Measurements from ENCODE around the gene IL23A. TPM values are rescaled to one million over a fixed set of nuclear protein-coding genes. Genes with fewer than 3 reads are reported as not detected.

The IL23A gene
- total and polyA plus RNA-seq, 2 of the 13 experiments (the other 11 are each of a cell fraction or from before 2014, with no cell fraction given): 0.33 to 0.35 TPM

DNA sequence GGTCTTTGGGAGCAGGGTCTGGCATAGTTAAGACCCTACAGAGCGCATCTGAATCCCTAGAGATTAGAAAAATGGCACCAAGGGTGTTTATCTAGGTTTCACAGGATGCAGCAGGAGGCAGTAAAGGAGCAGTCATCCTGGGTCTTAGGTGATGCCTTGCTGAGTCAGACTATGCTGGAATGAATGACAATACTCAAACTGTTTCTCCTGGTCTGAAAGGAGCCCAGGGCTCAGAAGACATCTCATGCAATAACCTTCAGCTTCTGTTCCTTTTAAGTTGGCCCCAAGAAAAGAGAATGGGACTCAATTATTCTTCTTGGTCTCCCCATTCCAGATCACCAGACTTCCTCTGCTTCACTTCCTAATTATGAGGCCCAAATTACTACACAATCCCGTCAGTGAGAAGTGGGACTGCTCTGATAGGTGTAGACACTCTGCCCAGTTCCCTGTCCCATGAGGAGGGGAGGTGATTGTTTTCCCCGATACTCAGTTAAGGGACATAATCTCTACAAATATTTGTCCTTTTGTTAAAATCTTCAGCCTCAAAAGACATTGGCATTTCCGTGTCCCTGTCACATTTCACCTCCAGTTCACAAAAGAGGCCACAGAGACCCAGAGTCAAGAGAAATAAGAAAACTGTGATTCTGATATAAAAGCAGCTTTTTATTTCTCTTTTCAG is 38.8 kb downstream of the IL23A start:
- ATAC-seq (peak; percentile 77), FAIRE-seq (peak; percentile 26), DNase-seq (ENCODE audit: low spot score) (no peak)
- CTCF ChIA-PET (ENCODE audit: low intra/inter-chr PET ratio, low total read pairs): no interaction called here
- Histone ChIP-seq H3K9ac (ENCODE audit: insufficient read depth, low read depth, low read length) (no peak overlapping the region), H4K20me1 (ENCODE audit: insufficient read depth, low read length) (no peaks in the 10 kb centered on the region), H3K27ac (ENCODE audit: extremely low read length, insufficient read depth, low read length) (no peak overlapping the region), H3K4me1 (ENCODE audit: insufficient read depth, low read length) (peaks cover 45% of the 10 kb centered on the region), H3K79me2 (ENCODE audit: insufficient read depth, low read length) (no peaks in the 10 kb centered on the region), H3K36me3 (replicated peaks in 1 of 2; ENCODE audit: control insufficient read depth in 1 of 2, insufficient read depth in 2 of 2, low read length in 2 of 2) (no peaks in the 10 kb centered on the region), H3K27me3 (ENCODE audit: control insufficient read depth in 1 of 2, insufficient read depth in 2 of 2, low read length in 2 of 2) (peaks cover 0 to 7% of the 10 kb centered on the region in 2 experiments; a peak in 1 of 5 replicates), H3K4me2 (ENCODE audit: low read depth, low read length) (peak overlapping the region; percentile 46), H3K9me3 (ENCODE audit: low read length) (no peaks in the 10 kb centered on the region), H3K4me3 (replicated peaks in 1 of 3; ENCODE audit: insufficient read depth in 1 of 3, low read depth in 2 of 3, low read length in 3 of 3) (peak overlapping the region in 2 of 3 experiments; percentile 5 to 18; a peak in 2 of 6 replicates), H2AFZ (ENCODE audit: low read length) (peak overlapping the region; percentile 38)
- no TSS peak for BruUV-seq (replicated peaks)
- in situ Hi-C loops (cut with HindIII; ENCODE audit: extremely low pct_ligation_motif_present, low pct_unique_long_range_greater_than_20kb) (no loop called here), intact Hi-C loops (cut with micrococcal nuclease; ENCODE audit: unreplicated experiment) (no loop called here)
- POLR2A ChIA-PET: interaction anchor here (1.2 kb wide), 1 partner anchor 44 kb away, joined by 3 read pairs; the partner anchor contains the start of gene PAN2
- 8% methylated on average over 4 of the region's 4 CpGs for WGBS (ENCODE audit: low lambda C conversion rate)
- no peak for TF ChIP-seq ZNF724P (CRISPR knock-in tag; IDR thresholded peaks at IDR 0.05; ENCODE audit: borderline replicate concordance)
- no peak for TF ChIP-seq IKZF5 (CRISPR knock-in tag; IDR thresholded peaks at IDR 0.05)
- TF ChIP-seq ZBTB46 (CRISPR knock-in tag; IDR thresholded peaks at IDR 0.05; ENCODE audit: borderline replicate concordance): no peak
- TF ChIP-seq HMGXB4 (CRISPR knock-in tag; IDR thresholded peaks at IDR 0.05; ENCODE audit: borderline replicate concordance in 1 of 2, low read depth in 1 of 2): no peak
- TF ChIP-seq JUND (CRISPR knock-in tag; IDR thresholded peaks at IDR 0.05): no peak
- no peak for TF ChIP-seq FOXP1 (IDR thresholded peaks at IDR 0.05)
- TF ChIP-seq FOXP1 (CRISPR knock-in tag; IDR thresholded peaks at IDR 0.05): no peak
- TF ChIP-seq, protein P1, sequence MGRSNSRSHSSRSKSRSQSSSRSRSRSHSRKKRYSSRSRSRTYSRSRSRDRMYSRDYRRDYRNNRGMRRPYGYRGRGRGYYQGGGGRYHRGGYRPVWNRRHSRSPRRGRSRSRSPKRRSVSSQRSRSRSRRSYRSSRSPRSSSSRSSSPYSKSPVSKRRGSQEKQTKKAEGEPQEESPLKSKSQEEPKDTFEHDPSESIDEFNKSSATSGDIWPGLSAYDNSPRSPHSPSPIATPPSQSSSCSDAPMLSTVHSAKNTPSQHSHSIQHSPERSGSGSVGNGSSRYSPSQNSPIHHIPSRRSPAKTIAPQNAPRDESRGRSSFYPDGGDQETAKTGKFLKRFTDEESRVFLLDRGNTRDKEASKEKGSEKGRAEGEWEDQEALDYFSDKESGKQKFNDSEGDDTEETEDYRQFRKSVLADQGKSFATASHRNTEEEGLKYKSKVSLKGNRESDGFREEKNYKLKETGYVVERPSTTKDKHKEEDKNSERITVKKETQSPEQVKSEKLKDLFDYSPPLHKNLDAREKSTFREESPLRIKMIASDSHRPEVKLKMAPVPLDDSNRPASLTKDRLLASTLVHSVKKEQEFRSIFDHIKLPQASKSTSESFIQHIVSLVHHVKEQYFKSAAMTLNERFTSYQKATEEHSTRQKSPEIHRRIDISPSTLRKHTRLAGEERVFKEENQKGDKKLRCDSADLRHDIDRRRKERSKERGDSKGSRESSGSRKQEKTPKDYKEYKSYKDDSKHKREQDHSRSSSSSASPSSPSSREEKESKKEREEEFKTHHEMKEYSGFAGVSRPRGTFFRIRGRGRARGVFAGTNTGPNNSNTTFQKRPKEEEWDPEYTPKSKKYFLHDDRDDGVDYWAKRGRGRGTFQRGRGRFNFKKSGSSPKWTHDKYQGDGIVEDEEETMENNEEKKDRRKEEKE (IDR thresholded peaks at IDR 0.05): no peak
- no peak for TF ChIP-seq MEF2D (CRISPR knock-in tag; IDR thresholded peaks at IDR 0.05)
- peak; percentile 57 for TF ChIP-seq CTCF (CRISPR knock-in tag; IDR thresholded peaks at IDR 0.05)
- peak; percentile 26 for TF ChIP-seq TEAD3 (CRISPR knock-in tag; optimal IDR thresholded peaks at IDR 0.05; ENCODE audit: borderline replicate concordance)
- TF ChIP-seq MAFF (IDR thresholded peaks at IDR 0.05; ENCODE audit: low read depth, low read length): peak; percentile 72
- TF ChIP-seq ZNF773 (CRISPR knock-in tag; IDR thresholded peaks at IDR 0.05; ENCODE audit: borderline replicate concordance): no peak
- peak; percentile 39; the same call in 1 of the 2 replicates for TF ChIP-seq FOSL2 (CRISPR knock-in tag; IDR thresholded peaks at IDR 0.05)
- TF ChIP-seq ZMYM2 (CRISPR knock-in tag; IDR thresholded peaks at IDR 0.05): no peak

All from HepG2 (cell line).